ENCODE results near the gene NEO1. TPM values are rescaled to one million over a fixed set of nuclear protein-coding genes. Genes with fewer than 3 reads are reported as not detected.

Gene NEO1
- total and polyA plus RNA-seq, 5 donors = 7.5 to 17.2 (median 15.6) TPM

- ATAC-seq = no peak
- WGBS = 83% methylated on average over 4 of the region's 4 CpGs
- intact Hi-C loops (cut with DNase I) = no loop called here
- H3K4me3 ChIP-seq (ENCODE audit: low read length) = no peak overlapping the region
- H3K4me1 ChIP-seq (ENCODE audit: control insufficient read depth, insufficient read depth, low read length) = no peaks in the 10 kb centered on the region
- H3K27ac ChIP-seq (ENCODE audit: low read length) = no peak overlapping the region
- H3K27me3 ChIP-seq (ENCODE audit: control insufficient read depth, insufficient read depth) = no peaks in the 10 kb centered on the region
- no peaks in the 10 kb centered on the region for H3K9me3 ChIP-seq (ENCODE audit: control insufficient read depth, low read length)
- DNase-seq = no peak
Observed at GRCh38 chr15:73030122-73030679, 22.1 kb upstream of the NEO1 start.

- Histone ChIP-seq H3K4me3 (ENCODE audit: low read length) (no peak overlapping the region), H3K9me3 (ENCODE audit: control insufficient read depth, low read length) (no peaks in the 10 kb centered on the region), H3K27me3 (ENCODE audit: control insufficient read depth, insufficient read depth) (no peaks in the 10 kb centered on the region), H3K27ac (ENCODE audit: low read length) (no peak overlapping the region), H3K4me1 (ENCODE audit: control insufficient read depth, insufficient read depth, low read length) (no peaks in the 10 kb centered on the region)
- no peak for DNase-seq
- WGBS = 88% methylated on average over 2 of the region's 2 CpGs
- ATAC-seq = no peak
- intact Hi-C loops (cut with DNase I) = no loop called here
Observed at GRCh38 chr15:73031648-73032047, 20.6 kb upstream of the NEO1 start.

GRCh38 chr15:73033611-73034010 is 18.7 kb upstream of the NEO1 start:
- H3K9me3 ChIP-seq (ENCODE audit: control insufficient read depth, low read length) = no peaks in the 10 kb centered on the region
- ATAC-seq = no peak
- 81% methylated on average over 5 of the region's 5 CpGs for WGBS

GRCh38 chr15:73034221-73034620 is 18.0 kb upstream of the NEO1 start:
- Histone ChIP-seq H3K27ac (ENCODE audit: low read length) (no peak overlapping the region), H3K27me3 (ENCODE audit: control insufficient read depth, insufficient read depth) (no peaks in the 10 kb centered on the region), H3K4me3 (ENCODE audit: low read length) (no peak overlapping the region), H3K4me1 (ENCODE audit: control insufficient read depth, insufficient read depth, low read length) (no peaks in the 10 kb centered on the region), H3K9me3 (ENCODE audit: control insufficient read depth, low read length) (no peaks in the 10 kb centered on the region)
- WGBS = 55% methylated on average over 1 of the region's 1 CpG
- ATAC-seq (no peak), DNase-seq (no peak)
- intact Hi-C loops (cut with DNase I) = no loop called here

More at GRCh38 chr15:73033611-73034010, 18.7 kb upstream of the NEO1 start:
- Histone ChIP-seq H3K4me3 (ENCODE audit: low read length) (no peak overlapping the region), H3K27me3 (ENCODE audit: control insufficient read depth, insufficient read depth) (no peaks in the 10 kb centered on the region), H3K4me1 (ENCODE audit: control insufficient read depth, insufficient read depth, low read length) (no peaks in the 10 kb centered on the region), H3K27ac (ENCODE audit: low read length) (no peak overlapping the region)
- intact Hi-C loops (cut with DNase I) = no loop called here
- no peak for DNase-seq

GRCh38 chr15:73035221-73035620 is 17.0 kb upstream of the NEO1 start:
- no peak overlapping the region for H3K27ac ChIP-seq (ENCODE audit: low read length)
- no peak overlapping the region for H3K4me3 ChIP-seq (ENCODE audit: low read length)
- intact Hi-C loops (cut with DNase I) = no loop called here
- no peak for DNase-seq
- H3K27me3 ChIP-seq (ENCODE audit: control insufficient read depth, insufficient read depth) = no peaks in the 10 kb centered on the region
- 77% methylated on average over 2 of the region's 2 CpGs for WGBS
- no peaks in the 10 kb centered on the region for H3K4me1 ChIP-seq (ENCODE audit: control insufficient read depth, insufficient read depth, low read length)
- H3K9me3 ChIP-seq (ENCODE audit: control insufficient read depth, low read length) = no peaks in the 10 kb centered on the region
- ATAC-seq = no peak

- intact Hi-C loops (cut with DNase I) = no loop called here
- ATAC-seq = no peak
- Histone ChIP-seq H3K4me3 (ENCODE audit: low read length) (no peak overlapping the region), H3K9me3 (ENCODE audit: control insufficient read depth, low read length) (no peaks in the 10 kb centered on the region), H3K27ac (ENCODE audit: low read length) (no peak overlapping the region), H3K27me3 (ENCODE audit: control insufficient read depth, insufficient read depth) (no peaks in the 10 kb centered on the region), H3K4me1 (ENCODE audit: control insufficient read depth, insufficient read depth, low read length) (no peaks in the 10 kb centered on the region)
- DNase-seq = no peak
- 62% methylated on average over 4 of the region's 4 CpGs for WGBS
Observed at GRCh38 chr15:73038220-73038619, 14.0 kb upstream of the NEO1 start.

GRCh38 chr15:73046073-73046472 is 6.2 kb upstream of the NEO1 start:
- WGBS = 59% methylated on average over 5 of the region's 5 CpGs
- intact Hi-C loops (cut with DNase I) = no loop called here
- H3K4me3 ChIP-seq (ENCODE audit: low read length) = no peak overlapping the region
- H3K27me3 ChIP-seq (ENCODE audit: control insufficient read depth, insufficient read depth) = no peaks in the 10 kb centered on the region
- ATAC-seq = no peak
- DNase-seq = no peak
- H3K4me1 ChIP-seq (ENCODE audit: control insufficient read depth, insufficient read depth, low read length) = no peaks in the 10 kb centered on the region
- no peak overlapping the region for H3K27ac ChIP-seq (ENCODE audit: low read length)
- no peaks in the 10 kb centered on the region for H3K9me3 ChIP-seq (ENCODE audit: control insufficient read depth, low read length)

- H3K9me3 ChIP-seq (ENCODE audit: control insufficient read depth, low read length) = no peaks in the 10 kb centered on the region
- 76% methylated on average over 6 of the region's 6 CpGs for WGBS
- no peak overlapping the region for H3K4me3 ChIP-seq (ENCODE audit: low read length)
- no peak overlapping the region for H3K27ac ChIP-seq (ENCODE audit: low read length)
- no peaks in the 10 kb centered on the region for H3K4me1 ChIP-seq (ENCODE audit: control insufficient read depth, insufficient read depth, low read length)
- no peaks in the 10 kb centered on the region for H3K27me3 ChIP-seq (ENCODE audit: control insufficient read depth, insufficient read depth)
- ATAC-seq (no peak), DNase-seq (no peak)
- intact Hi-C loops (cut with DNase I) = no loop called here
Observed at GRCh38 chr15:73047882-73048281, 4.4 kb upstream of the NEO1 start.

- intact Hi-C loops (cut with DNase I) = no loop called here
- Histone ChIP-seq H3K9me3 (ENCODE audit: control insufficient read depth, low read length) (no peaks in the 10 kb centered on the region), H3K27ac (ENCODE audit: low read length) (no peak overlapping the region), H3K27me3 (ENCODE audit: control insufficient read depth, insufficient read depth) (no peaks in the 10 kb centered on the region), H3K4me1 (ENCODE audit: control insufficient read depth, insufficient read depth, low read length) (no peaks in the 10 kb centered on the region), H3K4me3 (ENCODE audit: low read length) (no peak overlapping the region)
- no peak for ATAC-seq
- no peak for DNase-seq
- 35% methylated on average over 3 of the region's 3 CpGs for WGBS
Observed at GRCh38 chr15:73048624-73049295, 3.5 kb upstream of the NEO1 start.

GRCh38 chr15:73049564-73050215 is 2.6 kb upstream of the NEO1 start:
- Histone ChIP-seq H3K27ac (ENCODE audit: low read length) (no peak overlapping the region), H3K4me1 (ENCODE audit: control insufficient read depth, insufficient read depth, low read length) (no peaks in the 10 kb centered on the region), H3K4me3 (ENCODE audit: low read length) (no peak overlapping the region), H3K27me3 (ENCODE audit: control insufficient read depth, insufficient read depth) (no peaks in the 10 kb centered on the region), H3K9me3 (ENCODE audit: control insufficient read depth, low read length) (no peaks in the 10 kb centered on the region)
- intact Hi-C loops (cut with DNase I) = no loop called here
- ATAC-seq = no peak
- 32% methylated on average over 4 of the region's 4 CpGs for WGBS
- DNase-seq = no peak

- Histone ChIP-seq H3K4me1 (ENCODE audit: control insufficient read depth, insufficient read depth, low read length) (no peaks in the 10 kb centered on the region), H3K27me3 (ENCODE audit: control insufficient read depth, insufficient read depth) (no peaks in the 10 kb centered on the region), H3K4me3 (ENCODE audit: low read length) (peak overlapping the region; percentile 77), H3K9me3 (ENCODE audit: control insufficient read depth, low read length) (no peaks in the 10 kb centered on the region), H3K27ac (ENCODE audit: low read length) (no peak overlapping the region)
- intact Hi-C loops (cut with DNase I) = no loop called here
- WGBS = 29% methylated on average over 10 of the region's 10 CpGs
- ATAC-seq (no peak), DNase-seq (no peak)
Observed at GRCh38 chr15:73050561-73051295, 1.5 kb upstream of the NEO1 start.
